HepG2 (cell line): ENCODE data around the gene SRCAP.

Source experiments
- NPAS2 ChIP-seq: sonication (generic); formaldehyde crosslinking; IDR thresholded peaks from 2 replicates; pipeline ENCODE4 v1.8.0; 2022; ENCODE audit warnings: mild to moderate bottlenecking, missing genetic modification reagents, borderline replicate concordance
- TF ChIP-seq, protein P1 (sequence below): sonication (generic); formaldehyde crosslinking; IDR thresholded peaks from 2 replicates; pipeline ENCODE4 v1.5.0; 2020; ENCODE audit warnings: mild to moderate bottlenecking, missing genetic modification reagents, moderate library complexity

DNA sequence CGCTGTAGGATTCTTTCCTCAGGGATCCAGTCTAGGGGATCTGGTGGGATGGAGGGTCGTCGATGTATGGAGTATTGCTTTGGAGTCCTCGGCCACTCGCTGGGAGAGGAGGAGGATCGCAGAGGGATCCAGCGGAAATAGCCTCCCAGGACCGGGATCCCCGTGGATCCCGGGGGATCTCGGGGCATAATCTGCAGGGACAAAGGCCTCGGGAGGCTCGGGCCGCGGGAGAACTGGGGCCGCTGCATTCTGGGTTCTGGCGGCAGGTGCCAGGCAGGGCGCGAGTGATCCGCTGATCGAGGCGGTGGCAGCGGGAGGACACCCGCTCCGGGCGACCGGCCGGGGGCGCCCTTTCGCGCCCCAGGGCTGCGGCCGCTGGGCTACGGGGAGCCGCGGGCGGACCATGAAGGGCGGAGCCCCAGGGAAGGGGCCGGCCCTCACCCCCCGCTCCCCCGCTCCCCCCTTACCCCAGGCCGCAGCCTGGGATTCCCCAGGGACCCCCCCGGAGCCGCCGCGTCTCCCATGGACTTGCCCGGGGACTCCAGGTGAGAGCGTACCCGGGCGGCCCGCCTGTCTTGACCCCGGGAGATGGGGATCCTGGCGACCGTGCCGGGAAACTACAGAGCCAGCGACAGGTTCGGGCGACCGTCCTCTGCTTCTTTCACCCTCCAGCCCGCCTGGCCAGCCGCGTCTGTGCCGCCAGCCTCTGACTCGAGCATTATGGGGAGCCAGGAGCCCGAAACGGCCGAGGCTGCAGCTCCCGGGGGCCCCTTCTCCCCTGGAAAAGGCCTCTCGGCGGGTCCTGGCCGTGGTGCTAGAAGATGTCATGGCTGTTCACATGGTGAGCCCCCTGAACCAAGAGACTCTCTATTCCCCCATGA lies 47.6 kb upstream of the SRCAP start:
- no peak for TF ChIP-seq NPAS2 (CRISPR knock-in tag)
- TF ChIP-seq, protein P1, sequence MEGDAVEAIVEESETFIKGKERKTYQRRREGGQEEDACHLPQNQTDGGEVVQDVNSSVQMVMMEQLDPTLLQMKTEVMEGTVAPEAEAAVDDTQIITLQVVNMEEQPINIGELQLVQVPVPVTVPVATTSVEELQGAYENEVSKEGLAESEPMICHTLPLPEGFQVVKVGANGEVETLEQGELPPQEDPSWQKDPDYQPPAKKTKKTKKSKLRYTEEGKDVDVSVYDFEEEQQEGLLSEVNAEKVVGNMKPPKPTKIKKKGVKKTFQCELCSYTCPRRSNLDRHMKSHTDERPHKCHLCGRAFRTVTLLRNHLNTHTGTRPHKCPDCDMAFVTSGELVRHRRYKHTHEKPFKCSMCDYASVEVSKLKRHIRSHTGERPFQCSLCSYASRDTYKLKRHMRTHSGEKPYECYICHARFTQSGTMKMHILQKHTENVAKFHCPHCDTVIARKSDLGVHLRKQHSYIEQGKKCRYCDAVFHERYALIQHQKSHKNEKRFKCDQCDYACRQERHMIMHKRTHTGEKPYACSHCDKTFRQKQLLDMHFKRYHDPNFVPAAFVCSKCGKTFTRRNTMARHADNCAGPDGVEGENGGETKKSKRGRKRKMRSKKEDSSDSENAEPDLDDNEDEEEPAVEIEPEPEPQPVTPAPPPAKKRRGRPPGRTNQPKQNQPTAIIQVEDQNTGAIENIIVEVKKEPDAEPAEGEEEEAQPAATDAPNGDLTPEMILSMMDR (CRISPR knock-in tag): peak; percentile 82
